Activated T-helper 9 cell treated with anti-CD3 and anti-CD28 coated beads, Interleukin-2, amount 50 U/mL, for 16 hours (primary cell): ENCODE data around the gene DBT.
"Not testable (repeated sequence)": the region's sequence is repeated elsewhere in the genome, so short reads cannot be mapped to it uniquely, and the experiment has no call there.

ENCODE experiments used
- DNase-seq: peaks from one replicate; pipeline ENCODE4 v3.0.0-alpha.2; 2020; ENCODE audit warnings: low read depth

The DBT gene

DNA sequence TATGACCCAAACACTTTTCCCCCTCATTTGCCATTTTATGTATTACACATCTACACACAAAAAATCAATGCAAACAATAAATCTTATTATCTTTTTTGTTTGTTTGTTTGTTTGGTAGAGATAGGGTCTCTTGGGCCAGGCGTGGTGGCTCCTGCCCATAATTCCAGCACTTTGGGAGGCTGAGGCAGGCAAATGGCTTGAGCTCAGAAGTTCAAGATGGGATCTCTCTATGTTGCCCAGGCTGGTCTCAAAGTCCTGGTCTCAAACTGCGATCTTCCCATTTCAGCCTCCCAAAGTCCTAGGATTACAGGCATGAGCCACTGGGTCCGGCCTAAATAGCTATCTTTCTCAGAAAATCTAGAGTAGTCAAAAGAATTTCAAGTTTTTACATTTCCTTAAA, 1.2 kb upstream of the DBT start:
- no peak for DNase-seq

DNA sequence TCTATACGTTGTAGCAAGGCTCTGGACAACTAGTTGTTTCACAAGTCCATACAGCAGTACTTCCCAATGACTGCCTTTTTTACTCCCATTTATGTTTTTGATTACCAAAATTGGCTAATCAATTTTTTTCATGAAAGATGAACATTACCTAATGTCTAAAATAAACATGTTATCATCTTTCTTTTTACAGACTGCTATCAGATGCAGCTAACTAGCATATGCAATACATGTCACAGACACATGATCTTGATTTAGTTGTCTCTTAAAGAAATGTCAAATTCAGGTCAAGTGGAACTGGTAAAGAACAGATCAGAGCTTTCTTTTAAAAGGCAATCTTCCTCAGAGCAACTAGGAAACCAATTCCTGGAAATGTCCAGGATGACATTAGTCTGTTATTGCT, 630 bp upstream of the DBT start:
- no peak for DNase-seq

- DNase-seq, result no peak
Measured at GRCh38 chr1:100249155-100249536, 488 bp downstream of the DBT start.

DNA sequence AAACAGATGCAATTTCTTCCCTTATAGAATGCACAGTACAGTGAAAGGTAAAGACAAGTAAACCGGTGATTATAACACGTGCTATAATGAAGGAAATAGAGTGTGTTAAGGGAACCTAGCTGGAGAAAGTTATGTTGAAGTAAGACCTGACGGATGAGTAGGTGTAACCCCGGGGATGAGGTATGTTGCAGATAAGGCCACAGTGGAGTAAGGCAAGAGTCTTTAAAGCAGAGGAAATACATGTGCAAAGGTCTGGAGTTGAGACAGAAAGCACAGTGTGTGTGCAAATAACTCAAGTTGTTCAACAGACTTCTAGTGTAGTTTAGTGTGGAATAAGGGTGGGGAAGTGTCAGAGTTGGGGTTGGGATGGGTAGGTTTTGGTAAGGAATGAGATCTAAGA, 2.9 kb downstream of the DBT start:
- no peak for DNase-seq

DNA sequence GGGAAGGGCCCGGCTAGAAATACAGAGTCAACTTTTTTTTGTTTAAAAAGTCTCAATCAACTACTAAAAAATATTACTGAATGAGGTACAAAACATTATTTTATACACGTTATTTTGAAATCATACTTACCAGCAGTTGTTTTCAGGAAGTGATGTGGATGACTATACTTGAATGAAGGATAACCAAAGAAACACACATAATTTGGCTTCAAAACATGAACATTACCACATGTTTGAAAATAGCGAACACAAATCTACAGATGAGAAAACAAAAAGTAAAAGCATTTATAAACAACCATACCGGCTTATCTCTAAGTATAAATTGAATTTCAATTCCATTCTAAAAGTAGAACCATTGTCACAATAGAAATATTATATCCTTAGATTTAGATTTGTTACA, 9.0 kb downstream of the DBT start:
- no peak for DNase-seq

GRCh38 chr1:100239961-100240360, 9.7 kb downstream of the DBT start:
- DNase-seq, result no peak

DNA sequence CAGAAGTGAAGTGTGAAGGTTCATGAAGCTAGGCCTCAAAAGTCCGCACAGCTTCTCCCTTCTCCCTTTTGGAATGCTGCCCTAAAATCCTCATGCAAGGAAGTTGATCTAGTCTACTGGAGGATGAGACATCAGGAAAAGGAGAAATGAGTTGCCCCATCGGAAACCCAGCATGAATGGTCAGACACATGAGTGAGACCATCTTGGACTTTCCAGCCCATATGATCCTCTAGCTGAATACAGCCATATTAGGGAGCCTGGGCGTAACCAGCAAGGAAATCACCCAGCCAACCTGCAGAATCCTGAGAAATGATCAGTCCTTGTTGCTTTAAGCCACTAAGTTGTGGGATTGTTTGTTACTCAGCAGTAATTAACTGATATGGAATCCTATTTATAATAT, 12.5 kb downstream of the DBT start:
- no peak for DNase-seq

GRCh38 chr1:100234432-100234831, 15.2 kb downstream of the DBT start:
- DNase-seq, result no peak

DNA sequence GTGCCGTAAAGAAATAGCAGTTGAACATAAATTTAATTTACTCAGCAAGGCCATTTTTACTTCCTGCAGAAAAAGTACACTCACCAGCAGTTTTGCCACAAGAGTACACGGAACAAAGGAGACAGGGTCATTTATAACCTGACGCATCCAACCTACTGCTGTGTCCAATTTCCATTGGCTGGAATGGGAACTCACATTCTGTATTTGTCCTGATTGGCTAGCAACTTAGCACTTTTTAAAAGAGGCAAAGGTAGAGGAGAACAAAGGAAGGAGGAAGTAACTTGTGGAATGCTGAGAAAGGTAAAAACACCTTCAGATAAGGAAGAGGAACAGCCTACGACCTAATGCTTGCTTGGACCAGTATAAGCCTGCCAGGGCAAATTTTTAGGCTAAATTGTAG, 16.1 kb downstream of the DBT start:
- not testable (repeated sequence) for DNase-seq

GRCh38 chr1:100232156-100232555, 17.5 kb downstream of the DBT start:
- no peak for DNase-seq

GRCh38 chr1:100231721-100232120, 17.9 kb downstream of the DBT start:
- DNase-seq, result no peak

DNA sequence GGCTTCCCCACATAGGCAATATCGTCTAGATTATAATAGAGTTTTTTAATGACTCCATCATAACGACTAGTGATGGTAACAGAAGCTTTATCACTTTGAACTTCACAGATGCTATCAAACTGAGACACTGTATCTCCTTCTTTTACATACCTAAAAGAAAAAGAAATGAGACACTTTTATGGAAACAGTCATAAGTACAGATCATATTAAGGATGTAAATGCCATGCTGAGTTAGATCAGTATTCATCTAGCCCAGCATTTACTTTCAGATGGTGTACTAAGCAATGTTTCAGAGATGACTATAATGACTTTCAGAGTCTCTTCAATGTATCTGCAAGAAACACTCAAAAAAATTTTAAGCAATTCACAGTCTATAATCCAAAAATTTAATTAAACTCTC, 18.9 kb downstream of the DBT start:
- DNase-seq, result no peak

- DNase-seq, result no peak
Measured at GRCh38 chr1:100229681-100230443, 19.8 kb downstream of the DBT start.

DNA sequence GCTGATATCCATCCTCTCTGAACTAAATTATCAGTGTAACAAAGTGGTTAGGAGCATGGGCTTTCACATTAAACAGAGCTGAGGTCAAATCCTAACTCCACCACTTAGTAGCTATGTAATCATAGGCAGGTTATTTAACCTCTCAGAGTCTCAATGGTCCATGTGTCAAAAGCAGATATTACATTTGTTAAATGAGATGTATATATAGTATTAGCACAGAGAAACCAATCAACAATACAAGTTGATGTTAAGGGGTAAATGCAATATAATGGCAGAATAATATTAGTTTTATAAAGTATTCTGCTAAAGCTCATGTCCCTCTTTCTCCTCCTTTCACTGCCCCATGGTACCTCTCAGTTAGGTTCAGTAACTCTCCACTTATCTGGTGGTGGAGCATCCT, 27.2 kb downstream of the DBT start:
- no peak for DNase-seq

DNA sequence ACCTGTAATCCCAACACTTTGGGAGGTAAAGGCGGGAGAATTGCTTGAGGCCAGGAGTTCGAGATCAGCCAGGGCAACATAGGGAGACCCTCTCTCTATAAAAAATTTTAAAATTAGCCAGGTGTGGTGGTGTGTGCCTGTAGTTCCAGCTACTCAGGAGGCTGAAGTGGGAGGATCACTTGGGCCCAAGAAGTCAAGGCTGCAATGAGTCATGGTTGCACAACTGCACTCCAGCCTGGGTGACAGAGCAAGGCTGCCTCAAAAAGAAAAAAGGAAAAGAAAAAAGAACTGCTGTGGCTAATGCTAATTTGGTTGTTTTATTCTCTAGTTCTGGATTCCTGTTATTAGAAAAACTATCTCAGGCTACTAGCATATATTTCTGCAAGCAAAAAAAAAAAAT, 29.8 kb downstream of the DBT start:
- no peak for DNase-seq

DNA sequence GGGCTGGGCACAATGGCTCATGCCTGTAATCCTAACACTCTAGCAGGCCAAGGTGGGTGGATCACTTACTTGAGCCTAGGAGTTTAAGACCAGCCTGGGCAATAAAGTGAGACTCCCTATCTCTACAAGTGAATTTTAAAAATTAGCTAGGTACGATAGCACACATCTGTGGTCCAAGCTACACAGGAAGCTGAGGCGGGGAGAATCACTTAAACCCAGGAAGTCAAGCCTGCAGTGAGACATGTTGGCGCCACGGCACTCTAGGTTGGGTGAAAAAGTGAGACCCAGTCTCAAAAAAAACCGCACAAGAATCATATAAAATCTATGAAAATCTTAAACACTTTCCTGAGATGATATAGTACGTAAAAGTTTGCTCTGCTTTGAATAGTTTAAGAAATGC, 30.2 kb downstream of the DBT start:
- no peak for DNase-seq

GRCh38 chr1:100217834-100218233, 31.8 kb downstream of the DBT start:
- no peak for DNase-seq

DNA sequence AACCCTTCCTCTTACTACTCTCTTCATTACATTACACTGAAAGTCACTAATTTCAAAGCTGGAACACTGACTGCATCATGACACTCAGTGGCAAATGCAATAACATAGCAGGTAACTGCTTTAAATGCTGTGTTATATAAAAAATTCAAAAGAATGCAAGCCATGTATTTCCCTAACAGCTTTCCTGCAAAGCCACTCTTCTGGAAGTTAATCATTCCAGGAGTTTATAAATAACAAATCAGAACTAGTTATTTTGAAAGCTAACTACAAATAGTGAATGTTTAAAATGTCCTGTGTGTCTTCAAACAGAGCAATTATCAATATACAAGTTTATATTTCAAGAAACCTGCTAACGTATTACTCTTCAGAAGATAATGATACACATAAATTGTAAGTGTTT, 34.5 kb downstream of the DBT start:
- no peak for DNase-seq

DNA sequence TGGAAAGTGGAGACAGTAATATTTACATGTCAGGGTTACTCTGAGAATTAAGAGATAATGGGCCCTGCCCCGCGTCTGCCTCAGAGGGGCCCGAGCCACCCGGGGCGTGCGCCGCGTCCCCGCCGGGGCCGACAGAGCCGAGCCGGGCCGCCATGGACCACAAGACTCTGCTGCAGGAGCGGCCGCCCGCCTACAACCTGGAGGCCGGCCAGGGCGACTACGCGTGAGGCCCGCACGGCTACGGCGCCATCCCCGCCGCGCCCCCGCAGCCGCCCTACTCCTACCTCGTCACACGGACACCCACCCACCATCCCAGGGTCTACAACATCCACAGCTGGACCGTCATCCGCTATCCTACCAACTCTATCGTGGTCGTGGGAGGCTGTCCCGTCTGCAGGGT, 36.5 kb downstream of the DBT start:
- DNase-seq, result no peak

- DNase-seq, result no peak
Measured at GRCh38 chr1:100206301-100206700, 43.3 kb downstream of the DBT start.

GRCh38 chr1:100205593-100205992, 44.0 kb downstream of the DBT start:
- not testable (repeated sequence) for DNase-seq

- DNase-seq, result not testable (repeated sequence)
Measured at GRCh38 chr1:100205103-100205502, 44.5 kb downstream of the DBT start.

DNA sequence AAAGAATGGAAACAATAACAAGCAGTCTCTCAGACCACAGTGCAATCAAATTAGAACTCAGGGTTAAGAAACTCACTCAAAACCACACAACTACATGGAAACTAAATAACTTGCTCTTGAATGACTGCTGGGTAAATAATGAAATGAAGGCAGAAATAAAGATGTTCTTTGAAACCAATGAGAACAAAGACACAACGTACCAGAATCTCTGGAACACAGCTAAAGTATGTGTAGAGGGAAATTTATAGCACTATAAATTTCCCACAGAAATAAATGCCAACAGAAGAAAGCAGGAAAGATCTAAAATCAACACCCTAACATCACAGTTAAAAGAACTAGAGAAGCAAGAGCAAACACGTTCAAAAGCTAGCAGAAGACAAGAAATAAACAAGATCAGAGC, 46.9 kb downstream of the DBT start:
- not testable (repeated sequence) for DNase-seq

GRCh38 chr1:100200060-100200459, 49.6 kb downstream of the DBT start:
- DNase-seq, result not testable (repeated sequence)

- DNase-seq, result no peak
Measured at GRCh38 chr1:100198596-100198995, 51.0 kb downstream of the DBT start.
